T-helper 1 cell treated with Interleukin-12 subunit alpha and Interleukin-12 subunit beta and Interleukin-4 antibody, amounts not matched to agents 30 μg/mL and 1 μg/mL, for 36 hours (primary cell): Measurements from ENCODE around the gene M1AP.

Experiments used
- H3K27ac Mint-ChIP-seq: one replicate; pipeline ENCODE4 v1.8.0; 2021; ENCODE audit warnings: mild to moderate bottlenecking, mixed read lengths
- H3K27me3 Mint-ChIP-seq: one replicate; pipeline ENCODE4 v1.8.0; 2021; ENCODE audit warnings: low read depth, mixed read lengths
- H3K36me3 Mint-ChIP-seq: one replicate; pipeline ENCODE4 v1.8.0; 2021; ENCODE audit warnings: low read depth, mixed read lengths
- H3K4me1 Mint-ChIP-seq: one replicate; pipeline ENCODE4 v1.8.0; 2021; ENCODE audit warnings: low read depth, mixed read lengths
- H3K4me3 Mint-ChIP-seq: one replicate; pipeline ENCODE4 v1.8.0; 2021; ENCODE audit warnings: mild to moderate bottlenecking, moderate library complexity, mixed read lengths
- H3K9me3 Mint-ChIP-seq: one replicate; pipeline ENCODE4 v1.8.0; 2021; ENCODE audit warnings: mixed read lengths

M1AP gene, protein sequence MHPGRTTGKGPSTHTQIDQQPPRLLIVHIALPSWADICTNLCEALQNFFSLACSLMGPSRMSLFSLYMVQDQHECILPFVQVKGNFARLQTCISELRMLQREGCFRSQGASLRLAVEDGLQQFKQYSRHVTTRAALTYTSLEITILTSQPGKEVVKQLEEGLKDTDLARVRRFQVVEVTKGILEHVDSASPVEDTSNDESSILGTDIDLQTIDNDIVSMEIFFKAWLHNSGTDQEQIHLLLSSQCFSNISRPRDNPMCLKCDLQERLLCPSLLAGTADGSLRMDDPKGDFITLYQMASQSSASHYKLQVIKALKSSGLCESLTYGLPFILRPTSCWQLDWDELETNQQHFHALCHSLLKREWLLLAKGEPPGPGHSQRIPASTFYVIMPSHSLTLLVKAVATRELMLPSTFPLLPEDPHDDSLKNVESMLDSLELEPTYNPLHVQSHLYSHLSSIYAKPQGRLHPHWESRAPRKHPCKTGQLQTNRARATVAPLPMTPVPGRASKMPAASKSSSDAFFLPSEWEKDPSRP

DNA sequence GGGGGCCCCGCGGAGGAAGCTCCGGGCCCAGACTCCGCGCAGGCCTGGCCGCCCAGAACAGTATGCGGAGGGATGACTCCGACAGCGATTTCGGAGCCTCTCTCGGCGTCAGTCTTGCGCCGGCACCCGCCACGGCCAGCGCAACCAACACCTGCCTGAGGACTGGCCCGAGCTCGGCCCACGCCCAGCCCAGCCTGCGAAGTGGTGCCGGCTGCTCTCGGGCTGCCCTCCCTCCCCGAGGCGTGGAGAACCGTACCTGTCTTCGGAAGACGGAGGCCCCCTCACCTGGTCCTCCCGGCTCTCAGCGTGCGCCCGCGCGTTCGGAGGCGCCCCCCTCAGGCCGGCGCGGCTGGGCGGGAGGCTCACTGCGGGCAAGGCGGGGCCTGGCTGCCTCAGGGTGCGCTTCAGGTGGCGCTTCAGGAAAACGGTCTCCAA, at the start of gene M1AP:
Gene M1AP (minus strand): TSS at position 322 of the 435 bp plus-strand sequence. CDS start 8,055 bp downstream, outside the sequence.
- Mint-ChIP-seq H3K9me3 (peaks cover 3% of the 10 kb centered on the region), H3K36me3 (peaks cover 4% of the 10 kb centered on the region), H3K4me3 (peak within 1 kb of the TSS; percentile 36), H3K4me1 (peaks cover 7% of the 10 kb centered on the region), H3K27me3 (peaks cover 31% of the 10 kb centered on the region), H3K27ac (no peak within 1 kb of the TSS)

DNA sequence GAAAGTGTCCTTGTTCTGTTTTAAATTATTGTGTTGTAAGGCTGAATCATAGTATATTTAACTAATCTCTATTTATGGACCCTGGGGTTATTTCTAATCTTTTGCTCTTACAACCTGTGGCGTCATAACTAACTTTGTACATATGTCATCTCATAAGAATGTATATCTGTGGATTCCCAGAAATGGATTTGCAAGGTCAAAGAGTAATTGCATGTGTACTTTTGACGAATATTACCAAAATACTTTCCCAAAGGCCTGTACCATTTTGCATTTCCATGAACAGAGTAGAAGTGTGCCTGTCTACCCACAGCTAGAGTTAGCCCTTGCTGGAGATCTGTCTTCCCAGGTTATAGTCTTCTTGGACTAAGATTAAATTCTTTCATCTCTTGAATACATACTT, 48.7 kb upstream of the M1AP start:
- Mint-ChIP-seq H3K27ac (no peak overlapping the region), H3K9me3 (no peaks in the 10 kb centered on the region), H3K4me3 (no peak overlapping the region), H3K4me1 (no peaks in the 10 kb centered on the region), H3K27me3 (peaks cover 28% of the 10 kb centered on the region), H3K36me3 (no peaks in the 10 kb centered on the region)

DNA sequence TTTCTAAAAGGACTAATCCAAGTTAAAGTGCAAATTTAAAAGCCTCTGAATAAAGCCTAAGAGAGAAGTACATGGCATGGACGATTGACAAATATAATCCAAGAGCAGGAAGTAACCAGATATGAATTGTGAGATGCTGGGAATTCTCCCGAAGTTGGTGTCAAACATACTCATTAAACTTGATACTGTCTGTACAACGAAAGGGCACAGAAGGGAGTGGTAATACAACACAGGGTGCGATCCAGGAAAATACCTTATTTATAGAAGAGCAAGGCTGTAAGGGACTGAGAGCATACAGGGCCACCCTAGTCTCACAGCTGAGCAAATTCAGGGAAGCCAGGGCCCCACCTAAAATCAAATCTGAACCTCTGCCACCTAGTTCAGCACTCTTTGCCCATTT, 47.5 kb upstream of the M1AP start:
- no peaks in the 10 kb centered on the region for H3K36me3 Mint-ChIP-seq
- no peak overlapping the region for H3K4me3 Mint-ChIP-seq
- H3K9me3 Mint-ChIP-seq = no peaks in the 10 kb centered on the region
- H3K4me1 Mint-ChIP-seq = no peaks in the 10 kb centered on the region
- H3K27me3 Mint-ChIP-seq = peaks cover 24% of the 10 kb centered on the region
- H3K27ac Mint-ChIP-seq = no peak overlapping the region

DNA sequence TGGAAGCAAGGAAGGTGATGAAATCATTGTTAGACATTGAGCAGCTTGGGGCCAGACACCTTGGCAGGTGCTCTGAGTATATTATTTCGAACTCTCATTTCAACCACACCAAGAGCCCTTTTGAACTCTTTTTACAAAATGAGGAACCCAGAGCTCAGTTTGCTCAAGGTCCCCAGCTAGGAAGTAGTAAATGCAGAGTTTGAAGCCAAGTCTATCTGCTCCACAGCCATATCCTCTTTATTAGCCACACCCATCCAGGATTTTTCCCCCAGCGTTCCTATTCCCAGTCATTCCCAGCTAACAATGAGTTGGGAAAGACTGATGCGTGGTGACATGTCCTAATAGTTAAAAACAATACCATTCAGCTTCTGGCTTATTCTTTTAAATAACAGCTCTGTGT, 46.2 kb upstream of the M1AP start:
- no peak overlapping the region for H3K4me3 Mint-ChIP-seq

DNA sequence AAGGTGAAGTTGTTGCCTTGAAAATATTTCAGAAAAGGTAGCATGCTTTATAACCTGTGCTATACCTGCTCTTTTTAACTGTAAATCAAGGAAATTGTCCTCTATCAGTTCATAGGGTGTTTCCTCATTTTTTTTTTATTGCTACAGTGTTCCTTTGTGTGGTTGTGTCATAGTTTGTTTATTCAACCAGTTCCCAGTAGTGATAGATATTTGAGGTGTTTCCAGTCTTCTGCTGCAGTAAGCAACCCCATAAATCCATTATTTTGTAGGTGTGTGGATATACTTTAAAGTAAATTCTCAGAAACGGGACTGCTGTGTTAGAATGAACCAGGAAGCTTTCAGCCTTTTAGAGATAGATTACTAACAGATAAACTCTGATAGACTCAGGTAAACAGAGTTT, 45.5 kb upstream of the M1AP start:
- no peak overlapping the region for H3K27ac Mint-ChIP-seq

More for the DNA sequence above, 46.2 kb upstream of the M1AP start:
- H3K27ac Mint-ChIP-seq = no peak overlapping the region
- H3K36me3 Mint-ChIP-seq = no peaks in the 10 kb centered on the region
- peaks cover 18% of the 10 kb centered on the region for H3K27me3 Mint-ChIP-seq
- no peaks in the 10 kb centered on the region for H3K4me1 Mint-ChIP-seq
- H3K9me3 Mint-ChIP-seq = no peaks in the 10 kb centered on the region

DNA sequence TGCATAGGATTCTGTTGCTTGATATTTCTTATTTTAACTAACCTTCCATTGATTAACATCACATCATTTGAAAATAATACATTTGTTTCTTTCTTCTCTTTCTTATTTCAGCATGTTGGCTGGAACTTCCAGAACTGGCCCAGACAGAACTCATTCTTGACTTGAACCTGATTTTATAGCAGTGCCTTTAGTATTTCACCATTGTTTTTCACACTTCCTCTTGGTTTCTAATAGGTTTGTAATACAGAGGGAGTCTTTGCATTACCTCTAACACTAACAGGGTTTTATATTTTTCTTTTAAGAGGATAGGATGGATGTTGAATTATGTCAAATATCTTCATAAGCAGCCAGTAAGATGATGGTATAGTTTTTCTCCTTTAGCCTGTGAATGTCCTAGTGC, 45.1 kb upstream of the M1AP start:
- Mint-ChIP-seq H3K4me3 (no peak overlapping the region), H3K27me3 (peaks cover 18% of the 10 kb centered on the region), H3K36me3 (no peaks in the 10 kb centered on the region), H3K4me1 (no peaks in the 10 kb centered on the region), H3K27ac (no peak overlapping the region), H3K9me3 (no peaks in the 10 kb centered on the region)

More for the DNA sequence above, 45.5 kb upstream of the M1AP start:
- H3K9me3 Mint-ChIP-seq = no peaks in the 10 kb centered on the region
- no peak overlapping the region for H3K4me3 Mint-ChIP-seq
- H3K36me3 Mint-ChIP-seq = no peaks in the 10 kb centered on the region
- H3K27me3 Mint-ChIP-seq = peaks cover 18% of the 10 kb centered on the region
- no peaks in the 10 kb centered on the region for H3K4me1 Mint-ChIP-seq

DNA sequence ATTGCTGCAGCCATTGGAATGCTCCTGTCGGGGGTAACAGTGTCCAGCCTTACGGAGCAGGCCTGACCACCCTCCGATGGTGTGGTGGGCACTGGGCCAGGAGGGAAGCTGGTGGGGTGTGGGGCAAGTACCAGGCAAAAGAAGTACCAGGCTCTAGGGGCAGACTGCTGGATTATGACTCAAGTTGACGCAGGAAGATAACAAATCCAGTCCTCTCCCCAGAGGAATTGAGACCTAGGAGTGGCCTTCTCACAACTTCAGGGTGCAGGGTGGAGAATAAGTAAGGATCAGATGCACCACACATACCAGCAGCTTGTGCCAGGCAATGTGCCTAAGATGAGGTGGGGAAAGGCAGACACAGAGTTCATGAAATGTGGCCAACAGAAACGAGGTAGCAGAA, 43.8 kb upstream of the M1AP start:
- Mint-ChIP-seq H3K27ac (no peak overlapping the region), H3K9me3 (no peaks in the 10 kb centered on the region), H3K4me3 (no peak overlapping the region), H3K36me3 (no peaks in the 10 kb centered on the region), H3K4me1 (no peaks in the 10 kb centered on the region), H3K27me3 (peaks cover 18% of the 10 kb centered on the region)

DNA sequence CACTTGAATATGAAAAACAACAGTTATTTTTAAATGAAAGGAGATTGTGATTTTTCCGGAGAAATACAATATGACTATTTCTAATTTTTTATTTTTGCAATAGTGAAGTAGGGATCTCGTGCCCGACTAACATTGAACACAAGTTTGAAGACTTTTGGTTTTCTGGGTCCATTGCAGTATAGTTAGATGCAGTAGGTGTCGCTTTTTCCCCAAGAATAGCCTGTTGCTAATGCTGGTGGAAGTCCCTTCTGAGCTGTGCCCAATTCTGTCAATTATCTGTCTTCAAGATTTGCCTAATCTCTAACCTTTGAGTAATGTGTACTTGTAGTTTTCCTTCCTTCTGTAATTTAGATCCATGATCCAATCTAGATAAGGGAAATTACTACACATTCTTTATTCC, 42.4 kb upstream of the M1AP start:
- Mint-ChIP-seq H3K27ac (no peak overlapping the region), H3K9me3 (no peaks in the 10 kb centered on the region), H3K4me3 (no peak overlapping the region), H3K27me3 (peaks cover 21% of the 10 kb centered on the region), H3K36me3 (no peaks in the 10 kb centered on the region), H3K4me1 (no peaks in the 10 kb centered on the region)

DNA sequence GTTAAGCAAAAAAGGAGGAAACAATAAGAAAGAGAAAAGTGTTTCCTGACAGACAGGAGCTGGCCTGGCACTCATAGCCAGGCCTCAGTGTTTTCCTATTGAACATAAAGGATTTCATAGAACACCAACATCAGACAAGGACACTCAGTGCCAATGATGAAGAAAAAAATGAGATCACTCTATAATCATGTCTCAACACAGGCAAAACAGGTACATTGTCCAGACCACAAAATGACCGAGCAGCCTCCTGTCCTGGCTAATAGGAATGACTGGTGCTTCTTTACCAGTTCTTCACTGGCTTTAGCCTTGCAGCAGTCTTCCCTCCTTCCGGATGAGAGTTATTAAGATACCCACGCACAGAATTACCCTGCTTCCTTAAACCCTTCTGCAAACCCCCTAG, 41.5 kb upstream of the M1AP start:
- H3K9me3 Mint-ChIP-seq = no peaks in the 10 kb centered on the region
- H3K27me3 Mint-ChIP-seq = peaks cover 19% of the 10 kb centered on the region

DNA sequence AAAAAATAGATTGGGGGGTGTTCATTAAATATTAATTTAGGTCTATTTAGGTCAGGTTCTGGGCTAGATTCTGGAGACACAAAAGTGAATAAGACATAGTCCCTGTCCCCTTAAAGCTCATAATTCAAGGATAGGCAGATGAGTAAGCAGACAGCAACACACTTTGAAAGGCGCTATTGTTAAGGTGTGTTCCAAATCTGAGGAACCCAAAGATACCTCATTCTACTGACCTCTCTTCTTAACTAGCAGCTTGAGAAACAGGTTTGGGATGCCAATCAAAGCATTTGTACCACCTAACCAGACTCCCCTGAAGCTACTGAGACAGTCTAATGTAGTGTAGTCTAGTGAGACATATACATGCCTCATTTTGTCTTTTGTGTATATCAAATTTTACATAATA, 40.8 kb upstream of the M1AP start:
- H3K36me3 Mint-ChIP-seq = no peaks in the 10 kb centered on the region
- peaks cover 19% of the 10 kb centered on the region for H3K27me3 Mint-ChIP-seq
- no peak overlapping the region for H3K4me3 Mint-ChIP-seq
- no peak overlapping the region for H3K27ac Mint-ChIP-seq
- no peaks in the 10 kb centered on the region for H3K4me1 Mint-ChIP-seq
- H3K9me3 Mint-ChIP-seq = no peaks in the 10 kb centered on the region

More for the DNA sequence above, 41.5 kb upstream of the M1AP start:
- H3K36me3 Mint-ChIP-seq = no peaks in the 10 kb centered on the region
- H3K4me1 Mint-ChIP-seq = no peaks in the 10 kb centered on the region
- H3K4me3 Mint-ChIP-seq = no peak overlapping the region
- no peak overlapping the region for H3K27ac Mint-ChIP-seq

DNA sequence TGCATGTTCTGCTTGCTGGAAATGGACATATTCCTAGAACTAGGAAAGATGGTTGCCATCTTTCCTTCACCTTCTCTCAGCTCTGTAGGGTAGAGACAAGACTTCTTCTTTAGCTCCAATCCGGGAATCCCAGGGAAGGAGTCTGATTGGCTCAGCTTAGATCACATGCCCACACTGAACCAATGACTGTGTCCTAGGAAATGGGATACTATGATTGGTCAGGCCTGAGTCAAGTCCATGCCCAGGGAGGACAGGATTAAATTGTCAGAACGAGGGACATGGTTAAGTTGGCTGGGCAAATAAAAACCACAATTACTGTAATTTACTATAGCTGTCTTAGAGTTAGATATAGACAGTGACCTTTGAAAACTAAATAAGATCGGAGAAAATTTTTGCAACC, 37.3 kb upstream of the M1AP start:
- peaks cover 4% of the 10 kb centered on the region for H3K27me3 Mint-ChIP-seq
- H3K4me1 Mint-ChIP-seq = no peaks in the 10 kb centered on the region
- no peaks in the 10 kb centered on the region for H3K9me3 Mint-ChIP-seq
- no peak overlapping the region for H3K27ac Mint-ChIP-seq
- H3K36me3 Mint-ChIP-seq = no peaks in the 10 kb centered on the region
- no peak overlapping the region for H3K4me3 Mint-ChIP-seq

DNA sequence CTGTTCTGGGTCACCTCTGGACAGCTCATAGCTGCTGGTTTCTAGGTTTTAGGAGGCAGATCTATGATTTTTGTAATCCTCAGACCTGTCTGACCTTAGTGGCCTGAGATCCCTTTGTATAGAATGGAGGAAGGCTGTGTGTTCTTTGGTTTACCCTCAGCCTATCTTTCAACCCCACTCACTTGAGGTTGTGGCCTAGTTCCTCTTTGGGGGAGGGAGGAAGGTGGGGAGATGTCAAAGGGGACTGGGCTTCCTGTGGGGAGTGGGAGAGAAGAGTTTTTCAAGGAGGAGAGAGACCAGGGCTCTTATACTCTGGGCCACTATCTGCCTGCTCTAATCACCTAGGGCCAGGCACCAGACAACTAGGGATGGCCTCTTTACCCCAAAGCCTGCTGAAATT, 34.4 kb upstream of the M1AP start:
- Mint-ChIP-seq H3K9me3 (no peaks in the 10 kb centered on the region), H3K27me3 (peaks cover 4% of the 10 kb centered on the region), H3K4me1 (no peaks in the 10 kb centered on the region), H3K4me3 (no peak overlapping the region), H3K36me3 (no peaks in the 10 kb centered on the region), H3K27ac (no peak overlapping the region)

DNA sequence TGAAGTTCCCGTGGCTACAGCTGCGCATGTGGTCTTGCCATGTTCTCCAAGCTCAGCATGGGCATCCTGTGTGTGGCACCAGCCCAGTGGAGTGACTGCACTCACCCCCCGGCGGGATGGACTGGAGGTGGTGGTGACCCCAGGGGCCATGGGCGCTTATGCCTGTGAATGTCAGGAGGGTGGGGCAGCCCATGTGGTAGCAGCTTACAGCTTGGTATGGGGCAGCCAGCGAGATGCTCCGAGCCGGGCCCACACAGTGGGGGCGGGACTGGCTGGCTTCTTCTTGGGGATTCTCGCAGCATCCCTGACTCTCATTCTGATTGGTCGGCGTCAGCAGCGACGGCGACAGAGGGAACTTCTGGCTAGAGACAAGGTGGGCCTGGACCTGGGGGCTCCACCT, 31.5 kb upstream of the M1AP start:
- Mint-ChIP-seq H3K4me3 (no peak overlapping the region), H3K27me3 (no peaks in the 10 kb centered on the region), H3K27ac (no peak overlapping the region), H3K36me3 (peaks cover 5% of the 10 kb centered on the region), H3K4me1 (no peaks in the 10 kb centered on the region), H3K9me3 (no peaks in the 10 kb centered on the region)

DNA sequence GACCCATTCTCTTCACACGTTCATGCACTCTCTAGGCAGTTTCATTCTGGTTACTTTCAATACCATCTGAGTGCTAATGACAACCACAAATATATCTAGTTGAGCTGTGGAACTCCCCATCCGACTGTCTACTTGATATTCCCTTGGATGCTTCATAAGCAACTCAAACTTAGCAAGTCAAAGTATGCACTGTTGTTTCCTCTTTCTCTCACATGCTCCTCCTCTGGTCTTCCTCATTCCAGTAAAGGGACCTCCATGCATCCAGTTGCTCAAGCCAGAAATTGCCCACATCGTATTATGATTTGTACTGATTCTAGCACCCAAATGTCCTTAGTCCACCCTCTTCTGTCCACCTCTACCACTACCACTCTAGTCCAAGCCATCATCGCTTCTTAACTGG, 28.2 kb upstream of the M1AP start:
- Mint-ChIP-seq H3K27me3 (no peaks in the 10 kb centered on the region), H3K27ac (no peak overlapping the region), H3K36me3 (peaks cover 5% of the 10 kb centered on the region), H3K4me1 (no peaks in the 10 kb centered on the region), H3K9me3 (no peaks in the 10 kb centered on the region), H3K4me3 (no peak overlapping the region)

DNA sequence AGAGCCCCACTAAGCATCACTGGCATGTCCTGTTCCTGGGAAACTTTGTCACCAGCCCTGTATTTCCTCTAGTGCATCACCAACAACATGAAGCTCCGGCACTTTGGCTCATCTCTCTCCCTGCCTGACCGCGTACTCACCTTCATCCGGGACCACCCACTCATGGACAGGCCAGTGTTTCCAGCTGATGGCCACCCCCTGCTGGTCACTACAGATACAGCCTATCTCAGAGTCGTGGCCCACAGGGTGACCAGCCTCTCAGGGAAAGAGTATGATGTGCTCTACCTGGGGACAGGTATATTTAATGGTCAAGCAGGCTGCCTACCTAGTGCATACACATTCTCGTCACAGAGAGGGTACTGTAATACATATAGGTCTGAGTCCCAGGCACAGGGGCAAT, 27.0 kb upstream of the M1AP start:
- no peaks in the 10 kb centered on the region for H3K9me3 Mint-ChIP-seq
- H3K4me3 Mint-ChIP-seq = no peak overlapping the region
- no peaks in the 10 kb centered on the region for H3K4me1 Mint-ChIP-seq
- H3K27ac Mint-ChIP-seq = no peak overlapping the region
- H3K27me3 Mint-ChIP-seq = no peaks in the 10 kb centered on the region
- H3K36me3 Mint-ChIP-seq = peaks cover 5% of the 10 kb centered on the region
